ENCODE data around the gene BICRA.

DNA sequence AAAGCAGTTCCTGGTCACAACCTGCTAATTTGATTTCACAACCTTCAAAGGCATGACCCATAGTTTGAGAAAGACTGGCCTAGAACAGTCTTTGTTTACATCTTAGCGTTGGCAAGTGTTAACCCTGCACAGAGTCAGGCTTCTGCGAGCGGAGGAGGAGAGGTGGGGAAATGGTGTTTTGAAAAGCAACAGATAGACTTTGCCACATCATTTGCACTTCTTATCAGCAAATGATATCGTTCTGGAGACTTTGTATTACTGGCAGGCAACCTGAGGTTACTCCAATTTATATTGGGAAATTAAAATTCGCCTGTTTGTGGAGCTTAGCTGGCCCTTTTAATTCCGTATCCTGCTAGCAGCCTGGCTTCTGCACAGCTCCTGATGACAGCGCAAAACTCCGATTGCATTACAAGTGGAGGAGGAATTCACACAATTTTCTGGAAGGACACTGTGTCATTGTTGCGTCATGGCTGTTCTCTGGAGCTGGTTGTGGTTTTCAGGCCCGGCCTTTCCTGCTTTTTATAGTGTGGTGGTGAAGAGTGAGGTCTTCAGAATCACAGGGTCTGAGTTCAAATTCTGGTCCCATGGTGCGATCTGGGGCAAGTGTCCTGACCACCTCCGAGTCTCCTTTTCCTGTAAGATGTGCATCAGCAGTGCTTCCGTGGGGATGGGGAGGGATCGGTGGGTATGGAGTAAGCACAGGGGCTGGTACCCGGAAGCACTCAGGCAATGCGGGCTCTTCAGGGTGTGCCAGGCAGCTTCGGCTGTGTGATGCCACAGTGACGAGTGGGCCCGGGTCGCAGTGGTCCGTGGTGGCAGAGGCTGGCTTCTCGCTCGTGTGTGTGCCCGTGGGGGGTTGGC lies 55.2 kb downstream of the BICRA start:
- TF ChIP-seq, protein P1, sequence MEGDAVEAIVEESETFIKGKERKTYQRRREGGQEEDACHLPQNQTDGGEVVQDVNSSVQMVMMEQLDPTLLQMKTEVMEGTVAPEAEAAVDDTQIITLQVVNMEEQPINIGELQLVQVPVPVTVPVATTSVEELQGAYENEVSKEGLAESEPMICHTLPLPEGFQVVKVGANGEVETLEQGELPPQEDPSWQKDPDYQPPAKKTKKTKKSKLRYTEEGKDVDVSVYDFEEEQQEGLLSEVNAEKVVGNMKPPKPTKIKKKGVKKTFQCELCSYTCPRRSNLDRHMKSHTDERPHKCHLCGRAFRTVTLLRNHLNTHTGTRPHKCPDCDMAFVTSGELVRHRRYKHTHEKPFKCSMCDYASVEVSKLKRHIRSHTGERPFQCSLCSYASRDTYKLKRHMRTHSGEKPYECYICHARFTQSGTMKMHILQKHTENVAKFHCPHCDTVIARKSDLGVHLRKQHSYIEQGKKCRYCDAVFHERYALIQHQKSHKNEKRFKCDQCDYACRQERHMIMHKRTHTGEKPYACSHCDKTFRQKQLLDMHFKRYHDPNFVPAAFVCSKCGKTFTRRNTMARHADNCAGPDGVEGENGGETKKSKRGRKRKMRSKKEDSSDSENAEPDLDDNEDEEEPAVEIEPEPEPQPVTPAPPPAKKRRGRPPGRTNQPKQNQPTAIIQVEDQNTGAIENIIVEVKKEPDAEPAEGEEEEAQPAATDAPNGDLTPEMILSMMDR (IDR thresholded peaks at IDR 0.05; ENCODE audit: poor library complexity), result no peak
- TF ChIP-seq EZH2 (IDR thresholded peaks at IDR 0.05; ENCODE audit: borderline replicate concordance), result no peak
- no peak for TF ChIP-seq EZH2phosphoT487 (IDR thresholded peaks at IDR 0.05; ENCODE audit: low read depth, severe bottlenecking, unreplicated experiment)

All from hepatocyte (in vitro differentiated cells).